ENCODE measurements around the gene SENP8.

- TF ChIP-seq CTCF (conservative IDR thresholded peaks at IDR 0.05; ENCODE audit: low read length) (no peak), EZH2phosphoT487 (IDR thresholded peaks at IDR 0.05; ENCODE audit: borderline replicate concordance, low read depth, low read length) (no peak)
Measured at GRCh38 chr15:72182673-72183072, 64.5 kb downstream of the SENP8 start.
